SU-DHL-6 (cell line): ENCODE results near the gene GREM1.

Source experiments
- H2AFZ ChIP-seq: fragments of 200-600 bp; sonication (generic); 2 replicates; pipeline ENCODE4 v1.6.1; 2014; ENCODE audit warnings: low read depth, mild to moderate bottlenecking, moderate library complexity, mixed read lengths, antibody characterized with exemption, low read length; ENCODE audit not compliant: severe bottlenecking
- H3F3A ChIP-seq: fragments of 200-600 bp; shearing (Covaris generic); 2 replicates; pipeline ENCODE4 v1.6.0; 2016; ENCODE audit warnings: antibody characterized with exemption, mild to moderate bottlenecking; ENCODE audit not compliant: insufficient read depth
- H3K27ac ChIP-seq: fragments of 200-600 bp; sonication (generic); 2 replicates; pipeline ENCODE4 v1.5.1; 2016; ENCODE audit warnings: low read depth, mild to moderate bottlenecking, low read length, moderate library complexity, mixed read lengths
- H3K27me3 ChIP-seq: fragments of 200-600 bp; sonication (generic), shearing (Covaris generic); 2 replicates; pipeline ENCODE4 v1.6.0; 2014; ENCODE audit warnings: mild to moderate bottlenecking, low read length
- H3K36me3 ChIP-seq: fragments of 200-600 bp; sonication (generic); 2 replicates; pipeline ENCODE4 v1.6.1; 2014; ENCODE audit warnings: mild to moderate bottlenecking, low read length, mixed read lengths
- H3K4me2 ChIP-seq: fragments of 300-600, 200-600 bp; shearing (Covaris generic), sonication (generic); 2 replicates; pipeline ENCODE4 v1.6.0; 2014; ENCODE audit warnings: low read length, low read depth, mild to moderate bottlenecking; ENCODE audit not compliant: poor library complexity, severe bottlenecking
- H3K4me3 ChIP-seq: fragments of 200-600 bp; sonication (generic); 2 replicates; pipeline ENCODE4 v1.5.1; 2014; ENCODE audit warnings: antibody characterized with exemption, low read length, mild to moderate bottlenecking, mixed read lengths; ENCODE audit not compliant: insufficient read depth, poor library complexity, severe bottlenecking
- H3K79me2 ChIP-seq: fragments of 200-600 bp; sonication (generic); 2 replicates; pipeline ENCODE4 v1.6.1; 2014; ENCODE audit warnings: mild to moderate bottlenecking, low read length, moderate library complexity; ENCODE audit not compliant: insufficient read depth
- H3K9ac ChIP-seq: fragments of 200-600 bp; sonication (generic); 2 replicates; pipeline ENCODE4 v1.7.0; 2014; ENCODE audit warnings: mild to moderate bottlenecking, low read length
- H3K9me2 ChIP-seq: fragments of 200-600 bp; sonication (generic); replicated peaks from 2 replicates; pipeline ENCODE4 v1.6.1; 2014; ENCODE audit warnings: low read length; ENCODE audit not compliant: insufficient read depth
- H3K9me3 ChIP-seq: fragments of 200-600 bp; sonication (generic); 2 replicates; pipeline ENCODE4 v1.6.1; 2014; ENCODE audit warnings: low read length, mixed read lengths; ENCODE audit not compliant: insufficient read depth
- H4K20me1 ChIP-seq: fragments of 200-600 bp; sonication (generic); 2 replicates; pipeline ENCODE4 v1.6.1; 2014; ENCODE audit warnings: low read depth, mild to moderate bottlenecking, antibody characterized with exemption, low read length, moderate library complexity, mixed read lengths
- EZH2phosphoT487 ChIP-seq: fragments of 200-600 bp; sonication (generic), shearing (Covaris generic); conservative IDR thresholded peaks from 2 replicates; pipeline ENCODE4 v1.6.1; 2018; ENCODE audit warnings: mild to moderate bottlenecking, antibody characterized with exemption, low read length, moderate library complexity, mixed read lengths
- TF ChIP-seq, protein P1 (sequence below): fragments of 200-600 bp; sonication (generic); IDR thresholded peaks from one replicate; pipeline ENCODE4 v1.5.1; 2017; ENCODE audit warnings: antibody characterized with exemption, mild to moderate bottlenecking, low read length, moderate library complexity; ENCODE audit not compliant: insufficient read depth, poor library complexity, severe bottlenecking

GREM1 gene

DNA sequence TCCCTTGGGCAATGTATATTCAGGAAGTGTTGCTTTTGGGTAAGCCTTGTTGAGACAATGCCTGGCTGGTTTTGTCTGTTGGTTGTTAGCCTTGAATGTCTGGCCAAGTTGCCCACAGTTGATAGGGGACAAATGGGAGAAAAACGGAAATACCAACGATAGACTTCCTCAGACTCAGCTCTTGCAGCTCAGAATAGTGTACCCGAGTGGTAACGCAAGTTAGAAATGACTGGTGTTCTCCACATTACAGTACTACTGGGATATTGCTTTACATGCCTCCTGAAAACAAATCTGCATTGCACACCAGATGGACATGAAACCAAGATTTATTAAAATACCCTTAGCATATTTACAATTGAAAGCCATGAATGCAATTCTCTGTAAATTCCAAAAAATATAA, 47.4 kb downstream of the GREM1 start:
- Histone ChIP-seq H3K4me3 (no peak overlapping the region), H3K9me2 (no peaks in the 10 kb centered on the region), H2AFZ (no peak overlapping the region), H3K79me2 (no peaks in the 10 kb centered on the region), H3K27me3 (no peaks in the 10 kb centered on the region), H3K27ac (no peak overlapping the region), H3K9me3 (no peaks in the 10 kb centered on the region), H3F3A (no peaks in the 10 kb centered on the region), H3K36me3 (no peaks in the 10 kb centered on the region), H3K4me2 (no peak overlapping the region), H4K20me1 (no peaks in the 10 kb centered on the region; the same call in 1 of the 2 replicates), H3K9ac (no peak overlapping the region)
- TF ChIP-seq EZH2phosphoT487: no peak
- TF ChIP-seq, protein P1, sequence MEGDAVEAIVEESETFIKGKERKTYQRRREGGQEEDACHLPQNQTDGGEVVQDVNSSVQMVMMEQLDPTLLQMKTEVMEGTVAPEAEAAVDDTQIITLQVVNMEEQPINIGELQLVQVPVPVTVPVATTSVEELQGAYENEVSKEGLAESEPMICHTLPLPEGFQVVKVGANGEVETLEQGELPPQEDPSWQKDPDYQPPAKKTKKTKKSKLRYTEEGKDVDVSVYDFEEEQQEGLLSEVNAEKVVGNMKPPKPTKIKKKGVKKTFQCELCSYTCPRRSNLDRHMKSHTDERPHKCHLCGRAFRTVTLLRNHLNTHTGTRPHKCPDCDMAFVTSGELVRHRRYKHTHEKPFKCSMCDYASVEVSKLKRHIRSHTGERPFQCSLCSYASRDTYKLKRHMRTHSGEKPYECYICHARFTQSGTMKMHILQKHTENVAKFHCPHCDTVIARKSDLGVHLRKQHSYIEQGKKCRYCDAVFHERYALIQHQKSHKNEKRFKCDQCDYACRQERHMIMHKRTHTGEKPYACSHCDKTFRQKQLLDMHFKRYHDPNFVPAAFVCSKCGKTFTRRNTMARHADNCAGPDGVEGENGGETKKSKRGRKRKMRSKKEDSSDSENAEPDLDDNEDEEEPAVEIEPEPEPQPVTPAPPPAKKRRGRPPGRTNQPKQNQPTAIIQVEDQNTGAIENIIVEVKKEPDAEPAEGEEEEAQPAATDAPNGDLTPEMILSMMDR: no peak

DNA sequence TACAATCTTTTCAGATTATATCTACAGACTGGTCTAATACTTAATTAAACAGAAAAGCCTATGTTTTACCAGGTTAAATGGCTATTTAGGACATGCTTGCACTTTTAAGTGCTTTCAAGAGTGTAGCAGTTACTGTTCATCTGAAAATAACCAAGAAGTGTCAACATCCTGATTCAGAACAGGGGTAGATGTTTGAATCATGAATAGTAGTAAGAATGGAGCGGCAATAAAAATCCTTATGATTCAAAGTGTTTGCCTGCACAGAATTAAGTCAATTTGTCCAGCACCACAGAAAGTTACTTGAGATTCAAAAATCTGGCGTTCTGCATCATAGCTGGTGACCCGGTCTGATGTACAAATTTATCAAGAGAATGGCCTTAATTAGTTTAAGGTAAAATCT, 48.3 kb downstream of the GREM1 start:
- Histone ChIP-seq H3K9me2 (no peaks in the 10 kb centered on the region), H3F3A (no peaks in the 10 kb centered on the region), H3K79me2 (no peaks in the 10 kb centered on the region), H3K4me2 (no peak overlapping the region), H2AFZ (no peak overlapping the region), H3K27ac (no peak overlapping the region), H3K9ac (no peak overlapping the region), H3K4me3 (no peak overlapping the region), H3K27me3 (no peaks in the 10 kb centered on the region), H3K36me3 (no peaks in the 10 kb centered on the region), H4K20me1 (no peaks in the 10 kb centered on the region; the same call in 1 of the 2 replicates), H3K9me3 (no peaks in the 10 kb centered on the region)
- TF ChIP-seq, protein P1: no peak
- TF ChIP-seq EZH2phosphoT487: no peak

DNA sequence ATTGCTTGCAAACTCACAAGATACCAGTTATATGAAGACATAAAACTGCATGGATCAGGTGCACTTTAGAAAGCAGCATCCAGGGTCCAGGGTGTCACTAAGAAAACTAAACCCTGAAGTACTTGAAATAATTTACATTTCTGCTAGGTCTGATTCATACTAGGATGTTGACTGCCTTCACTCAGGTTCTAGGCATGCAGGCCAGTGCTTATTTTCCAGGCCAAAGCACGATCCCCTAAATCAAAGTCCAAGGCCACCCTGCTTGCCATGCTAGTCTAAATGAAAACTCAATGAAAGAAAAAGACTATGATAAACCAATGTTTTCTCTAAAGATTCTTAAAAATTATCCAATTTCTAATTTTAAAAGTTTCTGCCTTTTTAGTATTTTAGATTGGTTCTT, 49.4 kb downstream of the GREM1 start:
- H3K36me3 ChIP-seq: no peaks in the 10 kb centered on the region

More for the DNA sequence above, 49.4 kb downstream of the GREM1 start:
- Histone ChIP-seq H4K20me1 (no peaks in the 10 kb centered on the region; the same call in 1 of the 2 replicates), H3F3A (no peaks in the 10 kb centered on the region), H3K9ac (no peak overlapping the region), H2AFZ (no peak overlapping the region), H3K9me2 (no peaks in the 10 kb centered on the region), H3K27me3 (no peaks in the 10 kb centered on the region), H3K4me2 (no peak overlapping the region), H3K27ac (no peak overlapping the region), H3K9me3 (no peaks in the 10 kb centered on the region), H3K79me2 (no peaks in the 10 kb centered on the region), H3K4me3 (no peak overlapping the region)
- TF ChIP-seq, protein P1: no peak
